RWPE2 (cell line): ENCODE data around the gene ST3GAL5.

Experiments
- ATAC-seq: fragments of 200-7000 bp; cut with Tn5 transposase; 3 replicates; pipeline ENCODE4 v1.9.1; 2021; ENCODE audit warnings: low read depth
- DNase-seq: peaks from one replicate; pipeline ENCODE4 v3.0.0-alpha.2; 2020; ENCODE audit warnings: low spot score
- H3K27ac ChIP-seq: fragments of 450-650 bp; 2 replicates; pipeline ENCODE4 v1.5.1; 2017; ENCODE audit warnings: mild to moderate bottlenecking; ENCODE audit not compliant: poor library complexity, severe bottlenecking
- H3K27me3 ChIP-seq: fragments of 250-450 bp; sonication (Bioruptor Pico); 2 replicates; pipeline ENCODE4 v1.5.1; 2021; ENCODE audit warnings: mild to moderate bottlenecking, moderate library complexity; ENCODE audit not compliant: insufficient read depth, poor library complexity, severe bottlenecking
- H3K36me3 ChIP-seq: fragments of 250-450 bp; sonication (Bioruptor Pico); 2 replicates; pipeline ENCODE4 v1.5.1; 2020; ENCODE audit warnings: low read depth, mild to moderate bottlenecking, moderate library complexity
- H3K4me1 ChIP-seq: fragments of 250-450 bp; sonication (Bioruptor Pico); 2 replicates; pipeline ENCODE4 v1.5.1; 2021; ENCODE audit warnings: mild to moderate bottlenecking, moderate library complexity; ENCODE audit not compliant: insufficient read depth, poor library complexity, severe bottlenecking
- H3K4me3 ChIP-seq: fragments of 250-450 bp; sonication (Bioruptor Pico); 2 replicates; pipeline ENCODE4 v1.5.1; 2021; ENCODE audit warnings: mild to moderate bottlenecking, moderate library complexity; ENCODE audit not compliant: severe bottlenecking
- H3K9me3 ChIP-seq: fragments of 250-450 bp; sonication (Bioruptor Pico); 2 replicates; pipeline ENCODE4 v1.5.1; 2021; ENCODE audit warnings: mild to moderate bottlenecking, moderate library complexity; ENCODE audit not compliant: severe bottlenecking
- TF ChIP-seq, protein P1 (sequence below): fragments of 450-650 bp; IDR thresholded peaks from one replicate; pipeline ENCODE4 v1.5.1; 2017; ENCODE audit warnings: mild to moderate bottlenecking, moderate library complexity; ENCODE audit not compliant: poor library complexity, severe bottlenecking

ST3GAL5 gene

DNA sequence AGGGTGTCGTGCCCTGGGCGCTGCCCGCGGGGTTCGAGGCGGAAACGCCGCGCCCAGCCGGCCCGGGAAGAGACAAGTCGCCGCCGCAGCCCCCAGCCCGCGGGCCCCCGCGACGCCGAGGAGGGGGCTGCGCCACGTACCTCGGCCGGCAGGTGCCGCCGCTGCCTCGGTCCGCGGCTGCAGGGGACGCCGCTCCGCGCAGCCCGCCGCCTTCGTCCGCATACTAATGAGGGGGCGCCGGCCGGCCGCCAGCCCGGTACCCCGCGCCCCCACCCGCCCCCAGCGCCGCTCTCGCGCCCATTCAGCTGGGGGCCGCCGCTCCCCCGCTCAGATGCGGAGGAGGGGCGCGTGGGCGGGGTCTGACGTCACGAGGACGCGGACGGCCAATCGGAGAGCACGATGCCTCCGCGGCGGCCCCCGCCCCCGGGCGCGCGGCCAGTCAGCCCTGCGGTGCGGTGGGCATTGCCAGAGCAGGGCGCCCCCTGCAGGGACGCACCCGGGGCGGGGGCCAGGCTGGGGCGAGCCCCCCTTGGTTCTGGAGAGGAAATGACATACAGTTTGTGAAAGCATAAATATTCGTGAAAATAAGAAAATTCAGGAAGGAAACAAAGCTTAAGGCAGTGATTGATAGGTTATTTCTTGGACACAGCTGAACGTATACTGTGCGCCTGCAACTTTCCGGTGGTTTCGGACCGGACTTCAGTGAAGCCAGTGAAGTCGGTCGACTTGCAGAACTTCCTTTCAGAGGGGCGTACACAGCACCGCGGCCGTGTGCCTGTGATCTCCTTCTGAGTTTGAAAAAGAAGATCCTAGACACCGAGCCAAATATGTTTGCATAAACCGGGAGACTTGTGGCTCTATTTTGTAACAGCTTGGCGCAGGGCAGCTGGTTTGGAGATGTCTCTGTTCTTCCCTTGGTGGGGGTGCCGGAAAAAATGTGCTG, at the start of gene ST3GAL5:
TSS of gene ST3GAL5 (minus strand) at position 307 of the 943 bp plus-strand sequence. CDS start at position 222, 85 bp downstream.
- no peaks in the 10 kb centered on the region for H3K36me3 ChIP-seq
- H3K4me3 ChIP-seq: peak within 1 kb of the TSS; percentile 90
- peaks cover 40% of the 10 kb centered on the region for H3K4me1 ChIP-seq
- ATAC-seq: peak; percentile 53
- peak; percentile 80 for DNase-seq
- peak within 1 kb of the TSS; percentile 70 for H3K27ac ChIP-seq
- TF ChIP-seq, protein P1, sequence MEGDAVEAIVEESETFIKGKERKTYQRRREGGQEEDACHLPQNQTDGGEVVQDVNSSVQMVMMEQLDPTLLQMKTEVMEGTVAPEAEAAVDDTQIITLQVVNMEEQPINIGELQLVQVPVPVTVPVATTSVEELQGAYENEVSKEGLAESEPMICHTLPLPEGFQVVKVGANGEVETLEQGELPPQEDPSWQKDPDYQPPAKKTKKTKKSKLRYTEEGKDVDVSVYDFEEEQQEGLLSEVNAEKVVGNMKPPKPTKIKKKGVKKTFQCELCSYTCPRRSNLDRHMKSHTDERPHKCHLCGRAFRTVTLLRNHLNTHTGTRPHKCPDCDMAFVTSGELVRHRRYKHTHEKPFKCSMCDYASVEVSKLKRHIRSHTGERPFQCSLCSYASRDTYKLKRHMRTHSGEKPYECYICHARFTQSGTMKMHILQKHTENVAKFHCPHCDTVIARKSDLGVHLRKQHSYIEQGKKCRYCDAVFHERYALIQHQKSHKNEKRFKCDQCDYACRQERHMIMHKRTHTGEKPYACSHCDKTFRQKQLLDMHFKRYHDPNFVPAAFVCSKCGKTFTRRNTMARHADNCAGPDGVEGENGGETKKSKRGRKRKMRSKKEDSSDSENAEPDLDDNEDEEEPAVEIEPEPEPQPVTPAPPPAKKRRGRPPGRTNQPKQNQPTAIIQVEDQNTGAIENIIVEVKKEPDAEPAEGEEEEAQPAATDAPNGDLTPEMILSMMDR: peak; percentile 94
- no peaks in the 10 kb centered on the region for H3K27me3 ChIP-seq
- no peaks in the 10 kb centered on the region for H3K9me3 ChIP-seq

DNA sequence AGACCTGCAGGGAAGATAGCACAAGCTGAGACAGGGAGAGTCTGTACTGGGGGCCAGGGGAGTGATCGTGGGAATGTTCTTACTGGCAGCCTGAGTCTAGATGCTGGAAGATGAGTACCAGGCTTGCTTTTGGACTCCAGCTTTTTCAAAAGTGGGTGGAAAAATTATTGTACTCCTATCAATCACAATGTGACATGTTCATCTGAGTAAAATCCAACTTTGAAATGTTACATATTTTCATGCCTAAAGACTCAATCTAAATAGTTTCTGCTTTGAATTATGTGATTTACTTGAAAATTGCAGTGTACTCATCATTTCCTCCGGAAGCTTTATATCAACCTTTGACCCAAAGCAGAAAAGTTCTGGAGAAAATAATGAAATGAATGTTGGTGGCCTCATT, 49.7 kb upstream of the ST3GAL5 start:
- H3K27ac ChIP-seq: no peak overlapping the region
- ATAC-seq (no peak), DNase-seq (no peak)
- no peak overlapping the region for H3K4me3 ChIP-seq
- no peaks in the 10 kb centered on the region for H3K27me3 ChIP-seq
- TF ChIP-seq, protein P1: no peak
- H3K4me1 ChIP-seq: peaks cover 26% of the 10 kb centered on the region
- H3K9me3 ChIP-seq: no peaks in the 10 kb centered on the region
- H3K36me3 ChIP-seq: no peaks in the 10 kb centered on the region

DNA sequence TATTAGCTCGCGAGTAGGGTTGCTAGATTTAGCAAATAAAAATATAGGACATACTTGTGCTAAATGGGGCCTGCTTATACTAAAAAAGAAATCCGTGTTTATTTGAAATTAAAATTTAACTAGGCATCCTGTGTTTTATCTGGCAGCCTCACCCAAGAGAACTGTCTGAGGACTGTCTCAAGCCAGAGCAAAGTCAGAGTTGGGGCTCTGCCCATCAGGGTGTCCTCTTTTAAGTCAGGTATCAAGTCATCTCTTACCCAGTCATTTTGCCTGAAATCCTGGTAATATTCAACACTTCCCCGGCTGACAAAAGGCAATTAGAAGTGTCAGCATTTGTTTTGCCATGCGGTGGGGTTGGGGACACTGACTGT, 48.3 kb upstream of the ST3GAL5 start:
- TF ChIP-seq, protein P1: no peak
- DNase-seq (no peak), ATAC-seq (no peak)
- no peaks in the 10 kb centered on the region for H3K9me3 ChIP-seq
- no peaks in the 10 kb centered on the region for H3K27me3 ChIP-seq
- H3K4me3 ChIP-seq: no peak overlapping the region
- peaks cover 26% of the 10 kb centered on the region for H3K4me1 ChIP-seq
- H3K36me3 ChIP-seq: no peaks in the 10 kb centered on the region
- H3K27ac ChIP-seq: no peak overlapping the region

DNA sequence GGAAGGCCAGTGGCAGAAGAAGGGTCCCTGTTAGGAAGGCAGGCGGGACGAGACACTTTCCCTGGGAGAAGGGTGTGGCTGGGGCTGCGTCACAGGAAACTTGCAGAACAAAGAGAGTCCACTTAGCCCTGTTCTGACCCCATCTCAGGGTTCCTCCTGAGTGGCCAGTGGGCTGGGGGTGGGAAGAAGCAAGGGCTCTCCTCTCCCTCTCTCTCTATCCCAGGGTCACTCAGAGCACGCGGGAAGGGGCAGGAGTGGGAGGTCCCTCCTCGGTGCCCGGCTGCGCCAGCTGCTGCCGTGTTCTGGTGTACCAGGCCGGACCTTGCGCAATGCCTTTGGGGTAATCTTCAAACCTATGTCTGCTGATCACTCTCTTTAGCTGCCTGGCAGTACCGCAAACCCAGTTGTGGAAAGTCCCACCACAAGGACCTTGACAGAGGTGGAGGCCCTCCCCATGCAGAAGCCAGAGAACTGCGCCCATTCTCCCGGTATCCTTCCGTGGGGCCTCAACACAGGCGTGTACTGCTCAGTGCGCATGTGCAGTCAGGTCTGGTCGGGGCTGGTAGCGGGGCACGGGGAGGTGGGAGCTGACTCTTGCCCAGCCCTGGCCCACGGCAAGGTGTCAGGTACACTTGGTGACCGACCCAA, 47.8 kb upstream of the ST3GAL5 start:
- TF ChIP-seq, protein P1: no peak
- peak overlapping the region; percentile 55 for H3K27ac ChIP-seq
- ATAC-seq (no peak), DNase-seq (no peak)
- H3K4me1 ChIP-seq: peaks cover 26% of the 10 kb centered on the region
- no peaks in the 10 kb centered on the region for H3K36me3 ChIP-seq
- no peaks in the 10 kb centered on the region for H3K9me3 ChIP-seq
- H3K4me3 ChIP-seq: no peak overlapping the region
- no peaks in the 10 kb centered on the region for H3K27me3 ChIP-seq
